A549 (cell line): ENCODE data around the gene CLNS1A. TPM values are rescaled to one million over a fixed set of nuclear protein-coding genes. Genes with fewer than 3 reads are reported as not detected.

ENCODE experiments used
- ATAC-seq, 2 experiments: fragments of 200-7000 bp in 1 of 2; fragments of >200 bp in 1 of 2; cut with Nextera tagmentation in 1 of 2; cut with Tn5 transposase in 1 of 2; 3 replicates each; pipeline versions ENCODE4 v1.8.0 to v1.9.1; 2018 to 2020; ENCODE audit warnings: mild to moderate bottlenecking in 1 of 2, moderate library complexity in 1 of 2
- CTCF ChIA-PET: fragments of 300-600 bp; sonication (Branson Sonifier 250); formaldehyde crosslinking; extraction: SDS; loops from one replicate; lab custom pipeline; 2021; ENCODE audit warnings: antibody characterized with exemption, inconsistent platforms; lab: Yijun Ruan, JAX
- POLR2A ChIA-PET: fragments of 350-600 bp; formaldehyde crosslinking; extraction: SDS; loops from one replicate; lab custom pipeline; 2021; ENCODE audit warnings: antibody characterized with exemption, inconsistent platforms; lab: Yijun Ruan, JAX
- DNase-seq, 2 experiments: peaks; one replicate each; pipeline versions ENCODE4 v3.0.0 to v3.0.0-alpha.2; 2011 to 2016; ENCODE audit warnings: low read depth in 1 of 2, low spot score in 1 of 2
- FAIRE-seq: peaks from 2 replicates; lab custom pipeline; 2011; peaks lifted over from hg19 to GRCh38; lab: Jason Lieb, UNC
- H3K27ac ChIP-seq, 2 experiments: fragments of >200 bp; sonication (Bioruptor Twin); formaldehyde crosslinking; 3 replicates each; pipeline ENCODE4 v1.5.1; 2016 to 2017
- H3K4me1 ChIP-seq: fragments of >200 bp; sonication (Bioruptor Twin); formaldehyde crosslinking; 3 replicates; pipeline ENCODE4 v1.6.1; 2016
- H3K4me2 ChIP-seq: fragments of >200 bp; sonication (Bioruptor Twin); formaldehyde crosslinking; 3 replicates; pipeline ENCODE4 v1.6.1; 2016
- H3K4me3 ChIP-seq: fragments of >200 bp; sonication (Bioruptor Twin); formaldehyde crosslinking; 3 replicates; pipeline ENCODE4 v1.5.1; 2016
- H3K9me3 ChIP-seq: fragments of >200 bp; sonication (Bioruptor Twin); formaldehyde crosslinking; 3 replicates; pipeline ENCODE4 v1.6.1; 2016
- BHLHE40 ChIP-seq: IDR thresholded peaks from 2 replicates; pipeline ENCODE4 v1.6.1; 2012; ENCODE audit warnings: low read depth, low read length, inconsistent platforms
- CEBPB ChIP-seq, 2 experiments: fragments of >200 bp in 1 of 2; sonication (Bioruptor Twin) in 1 of 2; formaldehyde crosslinking in 1 of 2; IDR thresholded peaks; 2 replicates each; pipeline ENCODE4 v1.6.1; 2012 to 2016
- CHD2 ChIP-seq: fragments of 150-350 bp; IDR thresholded peaks from 2 replicates; pipeline ENCODE4 v1.6.1; 2014; ENCODE audit warnings: low read length; ENCODE audit not compliant: partially characterized antibody
- EHMT2 ChIP-seq: fragments of 200-600 bp; sonication (generic); IDR thresholded peaks from 2 replicates; pipeline ENCODE4 v1.6.1; 2016; ENCODE audit warnings: antibody characterized with exemption, low read depth, mild to moderate bottlenecking, moderate library complexity
- EP300 ChIP-seq, 2 experiments: fragments of >200 bp; sonication (Bioruptor Twin); formaldehyde crosslinking; IDR thresholded peaks; 2 replicates in 1 of 2; 3 replicates in 1 of 2; pipeline ENCODE4 v1.6.1; 2016 to 2017
- FOSL2 ChIP-seq, 2 experiments: fragments of 450-650 bp in 1 of 2; fragments of >200 bp in 1 of 2; sonication (Bioruptor Twin) in 1 of 2; formaldehyde crosslinking; IDR thresholded peaks; 2 replicates each; pipeline versions ENCODE4 v1.5.0 to v1.6.1; 2016 to 2020; ENCODE audit warnings: mild to moderate bottlenecking in 1 of 2, moderate library complexity in 1 of 2
- FOXS1 ChIP-seq: fragments of 250-450 bp; sonication (Bioruptor Pico); IDR thresholded peaks from 2 replicates; pipeline ENCODE4 v1.5.0; 2020; ENCODE audit warnings: mild to moderate bottlenecking, moderate library complexity
- GATA3 ChIP-seq: IDR thresholded peaks from 2 replicates; pipeline ENCODE4 v1.6.1; 2012; ENCODE audit warnings: borderline replicate concordance
- HDAC2 ChIP-seq: fragments of 200-600 bp; sonication (generic); IDR thresholded peaks from 2 replicates; pipeline ENCODE4 v1.6.1; 2016
- HEYL ChIP-seq: fragments of 250-450 bp; sonication (Bioruptor Pico); IDR thresholded peaks from 2 replicates; pipeline ENCODE4 v1.8.0; 2021; ENCODE audit warnings: mild to moderate bottlenecking, moderate library complexity
- HOXA7 ChIP-seq: fragments of 250-450 bp; sonication (Bioruptor Pico); IDR thresholded peaks from 2 replicates; pipeline ENCODE4 v1.5.0; 2020; ENCODE audit warnings: mild to moderate bottlenecking, moderate library complexity
- HOXB13 ChIP-seq: fragments of 250-450 bp; sonication (Bioruptor Pico); IDR thresholded peaks from 2 replicates; pipeline ENCODE4 v1.5.0; 2020; ENCODE audit warnings: low read depth, mild to moderate bottlenecking, moderate library complexity
- HOXB5 ChIP-seq: fragments of 250-450 bp; sonication (Bioruptor Pico); IDR thresholded peaks from 2 replicates; pipeline ENCODE4 v1.5.0; 2020; ENCODE audit warnings: mild to moderate bottlenecking, moderate library complexity
- JUNB ChIP-seq: fragments of >200 bp; sonication (Bioruptor Twin); formaldehyde crosslinking; IDR thresholded peaks from 2 replicates; pipeline ENCODE4 v1.6.1; 2016
- KDM1A ChIP-seq: fragments of 200-600 bp; sonication (generic); IDR thresholded peaks from 2 replicates; pipeline ENCODE4 v1.6.1; 2016; ENCODE audit warnings: low read depth, mild to moderate bottlenecking
- KDM5A ChIP-seq: fragments of 200-600 bp; sonication (generic); IDR thresholded peaks from 2 replicates; pipeline ENCODE4 v1.6.1; 2016; ENCODE audit warnings: antibody characterized with exemption, mild to moderate bottlenecking
- MAFK ChIP-seq: fragments of 450-650 bp; IDR thresholded peaks from 2 replicates; pipeline ENCODE4 v1.6.1; 2014; ENCODE audit not compliant: partially characterized antibody
- MYC ChIP-seq: IDR thresholded peaks from 2 replicates; pipeline ENCODE4 v1.6.1; 2012; ENCODE audit warnings: mild to moderate bottlenecking, inconsistent platforms, low read length, improper control_type of control experiment, borderline replicate concordance
- NFE2L2 ChIP-seq: fragments of 150-350 bp; conservative IDR thresholded peaks from 2 replicates; pipeline ENCODE4 v1.6.1; 2014; ENCODE audit warnings: low read length
- POLR2A ChIP-seq: IDR thresholded peaks from 2 replicates; pipeline ENCODE4 v1.6.1; 2012; ENCODE audit warnings: mild to moderate bottlenecking, low read length
- RCOR1 ChIP-seq: fragments of 150-350 bp; IDR thresholded peaks from 2 replicates; pipeline ENCODE4 v1.6.1; 2014; ENCODE audit warnings: antibody characterized with exemption, low read length, low read depth
- RFX5 ChIP-seq: fragments of 450-650 bp; IDR thresholded peaks from 2 replicates; pipeline ENCODE4 v1.7.1; 2014; ENCODE audit warnings: antibody characterized with exemption, mild to moderate bottlenecking, moderate library complexity
- SREBF2 ChIP-seq: fragments of 450-650 bp; IDR thresholded peaks from 2 replicates; pipeline ENCODE4 v1.6.1; 2014; ENCODE audit warnings: mild to moderate bottlenecking, moderate library complexity
- TFCP2L1 ChIP-seq: fragments of 250-450 bp; sonication (Bioruptor Pico); IDR thresholded peaks from 2 replicates; pipeline ENCODE4 v1.5.0; 2021; ENCODE audit warnings: mild to moderate bottlenecking
- ZFP36 ChIP-seq: fragments of 450-650 bp; IDR thresholded peaks from 2 replicates; pipeline ENCODE4 v1.6.1; 2014; ENCODE audit warnings: borderline replicate concordance; ENCODE audit not compliant: partially characterized antibody
- ZSCAN20 ChIP-seq: fragments of 250-450 bp; sonication (Bioruptor Pico); IDR thresholded peaks from 2 replicates; pipeline ENCODE4 v1.8.0; 2022; ENCODE audit warnings: mild to moderate bottlenecking, moderate library complexity
- WGBS: methylation state at CpG from one replicate; pipeline ENCODE4 v1.1.6; 2017; ENCODE audit errors: missing lambda C conversion rate; 5-methylcytosine and 5-hydroxymethylcytosine counted together
- polyA plus RNA-seq, 4 experiments: library from polyadenylated mRNA; depleted of rRNA in 3 of 4; stranded (reverse); fragments of >200 nt; fragmentation: RNase III in 1 of 4; extraction: RNeasy Plus Mini Kit Qiagen cat#74134 plus additional on column Dnase treatment in 1 of 4; gene quantifications; 2 replicates in 3 of 4; 3 replicates in 1 of 4; pipeline ENCODE4 v1.2.3, GENCODE V29; 2011 to 2017
- TF ChIP-seq, protein P1 (sequence below): fragments of 250-450 bp; sonication (Bioruptor Pico); IDR thresholded peaks from 2 replicates; pipeline ENCODE4 v1.5.0; 2021; ENCODE audit warnings: mild to moderate bottlenecking, moderate library complexity, borderline replicate concordance
- TF ChIP-seq, protein P2 (sequence below): IDR thresholded peaks from 2 replicates; pipeline ENCODE4 v1.6.1; 2012
- TF ChIP-seq, protein P3 (sequence below): IDR thresholded peaks from 2 replicates; pipeline ENCODE4 v1.6.1; 2012; ENCODE audit warnings: low read depth, borderline replicate concordance

Gene CLNS1A
- polyA plus RNA-seq, 2 of the 4 experiments (the other 2 are of a cell fraction), result 173 to 210 TPM

DNA sequence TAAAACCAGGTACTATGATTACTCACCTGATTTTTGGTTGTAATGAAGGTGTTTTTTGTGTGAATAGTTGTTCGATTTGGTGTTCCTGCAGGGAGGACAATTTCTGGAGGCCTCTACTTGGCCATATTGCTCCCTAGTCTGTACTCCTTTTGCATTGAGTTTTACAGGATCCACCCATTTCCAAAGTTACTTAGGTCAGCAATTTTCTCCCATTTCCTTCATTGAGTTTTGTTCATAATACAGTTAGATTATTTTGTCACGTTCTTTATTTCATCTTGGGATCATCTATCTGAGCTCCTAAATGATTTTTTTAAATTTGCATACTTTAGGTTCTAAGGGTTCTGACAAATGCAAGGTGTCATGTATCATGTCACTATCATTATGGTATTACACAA, 67.9 kb downstream of the CLNS1A start:
- no peak overlapping the region for H3K27ac ChIP-seq
- TF ChIP-seq HOXB13 (CRISPR knock-in tag), result no peak
- peak; percentile 92 for TF ChIP-seq MAFK
- 0 out of 3 replicates have a peak, but pooled peaks cover 5% of the 10 kb centered on the region for H3K9me3 ChIP-seq
- FAIRE-seq (no peak), DNase-seq (no peak), ATAC-seq (no peak)
- CTCF ChIA-PET, result interaction anchor here (1.2 to 1.4 kb wide), 2 partner anchors 12 to 22 kb away, joined by 3 to 4 read pairs; no protein-coding TSS in a partner anchor
- H3K4me2 ChIP-seq, result no peak overlapping the region
- no peak overlapping the region for H3K4me3 ChIP-seq
- 65% methylated on average over 2 of the region's 2 CpGs for WGBS
- H3K4me1 ChIP-seq, result no peaks in the 10 kb centered on the region
- POLR2A ChIA-PET, result no interaction called here

DNA sequence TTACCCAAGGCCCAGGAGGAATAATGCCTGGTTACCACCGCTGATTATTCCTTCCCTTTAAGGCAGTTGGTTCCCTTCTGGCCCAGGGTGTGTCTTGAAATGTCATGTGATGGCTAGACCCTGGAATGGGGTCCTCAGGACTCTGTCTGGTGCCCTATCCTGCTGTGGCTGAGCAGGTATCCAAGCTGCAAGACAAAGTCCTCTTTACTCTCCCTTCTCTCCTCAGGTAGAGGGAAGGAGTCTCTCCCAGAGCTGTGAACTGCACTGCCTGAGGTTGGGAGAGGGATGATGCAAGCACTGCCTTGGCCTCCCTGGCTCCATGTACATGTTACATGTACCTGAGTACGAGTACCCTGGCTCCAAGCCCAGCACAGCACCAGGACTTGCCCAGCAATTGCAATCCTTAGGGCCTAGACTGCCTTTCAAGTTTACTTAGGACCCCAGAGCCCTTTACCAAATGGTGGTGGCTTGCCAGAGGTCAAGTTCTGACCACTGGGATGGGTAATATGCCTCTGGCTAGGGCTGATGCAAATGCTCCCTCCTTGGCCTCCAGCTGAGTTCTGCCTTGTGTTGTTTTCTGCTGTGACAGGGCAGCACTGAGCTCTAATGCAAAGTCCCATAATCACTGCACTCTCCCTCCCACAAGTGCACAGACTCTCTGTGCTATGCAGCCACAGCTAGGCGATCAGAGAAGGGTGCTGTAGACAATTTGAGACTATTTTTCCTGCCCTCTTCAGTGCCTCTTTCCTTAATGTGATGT, 68.5 kb downstream of the CLNS1A start:
- DNase-seq (no peak), ATAC-seq (no peak), FAIRE-seq (no peak)
- CTCF ChIA-PET, result interaction anchor here (0.8 to 2.4 kb wide), 3 partner anchors 9 to 21 kb away, joined by 3 to 5 read pairs (median 5); no protein-coding TSS in a partner anchor
- H3K27ac ChIP-seq, result no peak overlapping the region
- WGBS, result 41% methylated on average over 3 of the region's 3 CpGs
- H3K4me3 ChIP-seq, result no peak overlapping the region
- peaks cover 10% of the 10 kb centered on the region; the same call in 1 of the 3 replicates for H3K9me3 ChIP-seq
- TF ChIP-seq FOXS1 (CRISPR knock-in tag) (no peak), JUNB (no peak), MYC (no peak), HOXB5 (no peak), POLR2A (no peak), KDM1A (no peak), KDM5A (no peak), ZSCAN20 (no peak), TFCP2L1 (CRISPR knock-in tag) (no peak), CEBPB (IDR thresholded peaks at IDR 0.05) (no peak), NFE2L2 (no peak), RFX5 (no peak), EP300 (IDR thresholded peaks at IDR 0.05) (no peak), HDAC2 (no peak)
- TF ChIP-seq, protein P1, sequence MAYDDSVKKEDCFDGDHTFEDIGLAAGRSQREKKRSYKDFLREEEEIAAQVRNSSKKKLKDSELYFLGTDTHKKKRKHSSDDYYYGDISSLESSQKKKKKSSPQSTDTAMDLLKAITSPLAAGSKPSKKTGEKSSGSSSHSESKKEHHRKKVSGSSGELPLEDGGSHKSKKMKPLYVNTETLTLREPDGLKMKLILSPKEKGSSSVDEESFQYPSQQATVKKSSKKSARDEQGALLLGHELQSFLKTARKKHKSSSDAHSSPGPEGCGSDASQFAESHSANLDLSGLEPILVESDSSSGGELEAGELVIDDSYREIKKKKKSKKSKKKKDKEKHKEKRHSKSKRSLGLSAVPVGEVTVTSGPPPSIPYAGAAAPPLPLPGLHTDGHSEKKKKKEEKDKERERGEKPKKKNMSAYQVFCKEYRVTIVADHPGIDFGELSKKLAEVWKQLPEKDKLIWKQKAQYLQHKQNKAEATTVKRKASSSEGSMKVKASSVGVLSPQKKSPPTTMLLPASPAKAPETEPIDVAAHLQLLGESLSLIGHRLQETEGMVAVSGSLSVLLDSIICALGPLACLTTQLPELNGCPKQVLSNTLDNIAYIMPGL (CRISPR knock-in tag), result no peak
- TF ChIP-seq, all 56 proteins: peak for 0
- Histone ChIP-seq H3K4me2 (no peak overlapping the region), H3K4me1 (no peaks in the 10 kb centered on the region)
- POLR2A ChIA-PET, result no interaction called here

DNA sequence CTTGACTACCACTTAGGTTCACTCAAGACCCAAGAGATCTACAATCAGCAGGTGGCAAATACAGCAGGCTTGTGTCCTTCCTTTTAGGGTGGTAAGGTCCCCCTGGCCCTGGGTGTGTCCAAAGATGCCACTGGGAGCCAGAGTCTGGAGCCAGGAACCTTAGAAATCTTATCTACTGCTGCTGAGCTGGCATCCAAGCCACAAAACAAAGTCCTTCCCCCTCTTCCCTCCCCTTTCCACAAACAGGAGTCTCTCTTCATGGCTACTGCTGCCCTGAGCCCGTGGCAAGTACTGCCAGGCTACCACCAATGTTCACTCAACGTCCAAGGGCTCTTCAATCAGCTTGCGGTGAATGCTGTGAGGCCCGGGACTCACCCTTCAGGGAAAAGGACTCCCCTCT, 69.3 kb downstream of the CLNS1A start:
- no peak for TF ChIP-seq JUNB
- TF ChIP-seq MYC, result no peak
- no peak for TF ChIP-seq CHD2
- no peak for TF ChIP-seq FOSL2 (IDR thresholded peaks at IDR 0.05)
- TF ChIP-seq FOSL2 (CRISPR knock-in tag; IDR thresholded peaks at IDR 0.05), result no peak
- TF ChIP-seq, protein P2, sequence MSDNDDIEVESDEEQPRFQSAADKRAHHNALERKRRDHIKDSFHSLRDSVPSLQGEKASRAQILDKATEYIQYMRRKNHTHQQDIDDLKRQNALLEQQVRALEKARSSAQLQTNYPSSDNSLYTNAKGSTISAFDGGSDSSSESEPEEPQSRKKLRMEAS, result no peak
- TF ChIP-seq HEYL (CRISPR knock-in tag), result no peak
- no peak for TF ChIP-seq TFCP2L1 (CRISPR knock-in tag)
- TF ChIP-seq CEBPB (IDR thresholded peaks at IDR 0.05), result no peak
- TF ChIP-seq EHMT2, result no peak
- TF ChIP-seq RFX5, result no peak
- TF ChIP-seq NFE2L2, result no peak
- no peak for TF ChIP-seq BHLHE40
- no peak for TF ChIP-seq SREBF2
- no peak for TF ChIP-seq ZFP36
- no peak for TF ChIP-seq GATA3
- TF ChIP-seq HOXA7, result no peak
- TF ChIP-seq RCOR1, result no peak
- no peak for TF ChIP-seq MAFK
- TF ChIP-seq, protein P3, sequence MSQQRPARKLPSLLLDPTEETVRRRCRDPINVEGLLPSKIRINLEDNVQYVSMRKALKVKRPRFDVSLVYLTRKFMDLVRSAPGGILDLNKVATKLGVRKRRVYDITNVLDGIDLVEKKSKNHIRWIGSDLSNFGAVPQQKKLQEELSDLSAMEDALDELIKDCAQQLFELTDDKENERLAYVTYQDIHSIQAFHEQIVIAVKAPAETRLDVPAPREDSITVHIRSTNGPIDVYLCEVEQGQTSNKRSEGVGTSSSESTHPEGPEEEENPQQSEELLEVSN, result no peak
- TF ChIP-seq, all 56 proteins: peak for 0
- no peaks in the 10 kb centered on the region for H3K4me1 ChIP-seq
- no peak overlapping the region for H3K27ac ChIP-seq

More for the DNA sequence above, 69.3 kb downstream of the CLNS1A start:
- ATAC-seq, result no peak
- ChIA-PET CTCF (interaction anchor here (0.8 to 3.3 kb wide), 3 partner anchors 10 to 381 kb away, joined by 5 to 9 read pairs (median 5); no protein-coding TSS in a partner anchor), POLR2A (no interaction called here)
- no peak for FAIRE-seq
- Histone ChIP-seq H3K4me2 (no peak overlapping the region), H3K4me3 (no peak overlapping the region), H3K9me3 (peaks cover 16% of the 10 kb centered on the region; the same call in 1 of the 3 replicates)
- no peak for DNase-seq
- 39% methylated on average over 4 of the region's 4 CpGs for WGBS
